ENCODE measurements around the gene ATAD2B.

- TF ChIP-seq EZH2phosphoT487 (IDR thresholded peaks at IDR 0.05; ENCODE audit: low read depth): no peak
- TF ChIP-seq CTCF (IDR thresholded peaks at IDR 0.05; ENCODE audit: low read depth, low read length): no peak
Measured at GRCh38 chr2:23941644-23942043, 14.7 kb upstream of the ATAD2B start.
